Activated effector memory CD4-positive, alpha-beta T cell treated with Interleukin-2 at 50 U/mL for 16 hours (primary cell): ENCODE results near the gene GRID2IP.
"Not testable (repeated sequence)": the region's sequence is repeated elsewhere in the genome, so short reads cannot be mapped to it uniquely, and the experiment has no call there.

Experiments used
- DNase-seq: peaks from one replicate; pipeline ENCODE4 v3.0.0-alpha.2; 2020

Gene GRID2IP

GRCh38 chr7:6551016-6551511 lies at the start of gene GRID2IP:
Gene GRID2IP (minus strand): TSS chr7:6551461. CDS start chr7:6551436, 25 bp downstream.
- DNase-seq: no peak

GRCh38 chr7:6600093-6600492 lies 48.8 kb upstream of the GRID2IP start:
- DNase-seq: no peak

GRCh38 chr7:6590645-6591110 lies 39.4 kb upstream of the GRID2IP start:
- DNase-seq: no peak

- DNase-seq: peak; percentile 79
Measured at GRCh38 chr7:6589829-6590644, 38.8 kb upstream of the GRID2IP start, which contains the start of gene INTS15. Gene INTS15 (plus strand): TSS chr7:6590021. CDS start chr7:6590284, 263 bp downstream.

- no peak for DNase-seq
Measured at GRCh38 chr7:6589151-6589828, 38.0 kb upstream of the GRID2IP start.

- no peak for DNase-seq
Measured at GRCh38 chr7:6588566-6588965, 37.3 kb upstream of the GRID2IP start.

GRCh38 chr7:6585746-6586432 lies 34.6 kb upstream of the GRID2IP start:
- not testable (repeated sequence) for DNase-seq

GRCh38 chr7:6579446-6579845 lies 28.2 kb upstream of the GRID2IP start:
- no peak for DNase-seq

- DNase-seq: no peak
Measured at GRCh38 chr7:6578114-6579084, 27.1 kb upstream of the GRID2IP start.

- peak; percentile 74 for DNase-seq
Measured at GRCh38 chr7:6577369-6578113, 26.3 kb upstream of the GRID2IP start, which contains the start of gene ZDHHC4. Gene ZDHHC4 (plus strand): TSS chr7:6577454. CDS start chr7:6580562, 3,108 bp downstream.

- DNase-seq: not testable (repeated sequence)
Measured at GRCh38 chr7:6576867-6577368, 25.7 kb upstream of the GRID2IP start.

- DNase-seq: no peak
Measured at GRCh38 chr7:6576024-6576866, 25.0 kb upstream of the GRID2IP start.

- no peak for DNase-seq
Measured at GRCh38 chr7:6575281-6576023, 24.2 kb upstream of the GRID2IP start.

GRCh38 chr7:6571160-6571779 lies 20.0 kb upstream of the GRID2IP start:
- DNase-seq: no peak

- no peak for DNase-seq
Measured at GRCh38 chr7:6567886-6568285, 16.6 kb upstream of the GRID2IP start.

GRCh38 chr7:6565655-6566054 lies 14.4 kb upstream of the GRID2IP start:
- DNase-seq: no peak

GRCh38 chr7:6563936-6564770 lies 12.9 kb upstream of the GRID2IP start:
- no peak for DNase-seq

- DNase-seq: no peak
Measured at GRCh38 chr7:6562106-6562505, 10.8 kb upstream of the GRID2IP start.
